Mesothelial cell of epicardium (in vitro differentiated cells): Measurements from ENCODE around the gene ASCC1. TPM values are rescaled to one million over a fixed set of nuclear protein-coding genes. Genes with fewer than 3 reads are reported as not detected.
"Not testable (repeated sequence)": the region's sequence is repeated elsewhere in the genome, so short reads cannot be mapped to it uniquely, and the experiment has no call there.

Source experiments
- DNase-seq, 2 experiments: peaks; one replicate each; pipeline ENCODE4 v3.0.0; 2021; ENCODE audit warnings: low spot score in 2 of 2; ENCODE audit not compliant: unreplicated experiment in 2 of 2
- H3K27ac Mint-ChIP-seq: 2 replicates; pipeline ENCODE4 v1.8.0; 2021; ENCODE audit warnings: mixed read lengths
- H3K27me3 Mint-ChIP-seq: 2 replicates; pipeline ENCODE4 v1.8.0; 2021; ENCODE audit warnings: low read depth, mixed read lengths
- H3K36me3 Mint-ChIP-seq: 2 replicates; pipeline ENCODE4 v1.8.0; 2021; ENCODE audit warnings: mixed read lengths
- H3K4me1 Mint-ChIP-seq: 2 replicates; pipeline ENCODE4 v1.8.0; 2021; ENCODE audit warnings: mixed read lengths
- H3K4me3 Mint-ChIP-seq: 2 replicates; pipeline ENCODE4 v1.8.0; 2021; ENCODE audit warnings: mild to moderate bottlenecking, moderate library complexity, mixed read lengths
- H3K9me3 Mint-ChIP-seq: 2 replicates; pipeline ENCODE4 v1.8.0; 2021; ENCODE audit warnings: mixed read lengths
- total RNA-seq: library from RNA; stranded (reverse); gene quantifications from 3 replicates; pipeline ENCODE4 v1.2.1, GENCODE V29; 2021
- TF ChIP-seq, protein P1 (sequence below): fragments of 200-600 bp; sonication (generic); IDR thresholded peaks from one replicate; pipeline ENCODE4 v1.5.0; 2021; ENCODE audit warnings: antibody characterized with exemption; ENCODE audit not compliant: unreplicated experiment

Gene ASCC1
- total RNA-seq, 1 donor from 2014 or later, result 36.6 TPM

DNA sequence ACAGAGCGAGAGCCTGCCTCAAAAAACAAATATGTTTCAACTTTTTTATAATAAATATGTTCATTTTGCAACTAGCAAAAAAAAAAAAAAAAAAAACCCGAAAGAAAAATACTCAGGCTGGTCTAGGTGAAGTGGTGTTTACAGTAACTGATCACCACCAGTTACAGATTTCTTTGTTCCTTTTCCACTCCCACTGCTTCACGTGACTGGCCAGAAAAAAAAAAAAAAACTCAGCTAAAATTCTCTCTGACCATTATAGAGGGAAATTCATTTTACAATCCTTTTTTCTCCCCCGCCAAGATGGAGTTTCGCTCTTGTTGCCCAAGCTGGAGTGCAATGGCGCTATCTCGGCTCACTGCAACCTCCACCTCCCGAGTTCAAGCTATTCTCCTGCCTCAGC lies 4.6 kb upstream of the ASCC1 start:
- Mint-ChIP-seq H3K4me1 (peaks cover 15% of the 10 kb centered on the region), H3K36me3 (peaks cover 8% of the 10 kb centered on the region), H3K9me3 (no peaks in the 10 kb centered on the region), H3K4me3 (no peak overlapping the region), H3K27ac (peak overlapping the region; percentile 30), H3K27me3 (no peaks in the 10 kb centered on the region)
- TF ChIP-seq, protein P1, sequence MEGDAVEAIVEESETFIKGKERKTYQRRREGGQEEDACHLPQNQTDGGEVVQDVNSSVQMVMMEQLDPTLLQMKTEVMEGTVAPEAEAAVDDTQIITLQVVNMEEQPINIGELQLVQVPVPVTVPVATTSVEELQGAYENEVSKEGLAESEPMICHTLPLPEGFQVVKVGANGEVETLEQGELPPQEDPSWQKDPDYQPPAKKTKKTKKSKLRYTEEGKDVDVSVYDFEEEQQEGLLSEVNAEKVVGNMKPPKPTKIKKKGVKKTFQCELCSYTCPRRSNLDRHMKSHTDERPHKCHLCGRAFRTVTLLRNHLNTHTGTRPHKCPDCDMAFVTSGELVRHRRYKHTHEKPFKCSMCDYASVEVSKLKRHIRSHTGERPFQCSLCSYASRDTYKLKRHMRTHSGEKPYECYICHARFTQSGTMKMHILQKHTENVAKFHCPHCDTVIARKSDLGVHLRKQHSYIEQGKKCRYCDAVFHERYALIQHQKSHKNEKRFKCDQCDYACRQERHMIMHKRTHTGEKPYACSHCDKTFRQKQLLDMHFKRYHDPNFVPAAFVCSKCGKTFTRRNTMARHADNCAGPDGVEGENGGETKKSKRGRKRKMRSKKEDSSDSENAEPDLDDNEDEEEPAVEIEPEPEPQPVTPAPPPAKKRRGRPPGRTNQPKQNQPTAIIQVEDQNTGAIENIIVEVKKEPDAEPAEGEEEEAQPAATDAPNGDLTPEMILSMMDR, result no peak
- no peak for DNase-seq

DNA sequence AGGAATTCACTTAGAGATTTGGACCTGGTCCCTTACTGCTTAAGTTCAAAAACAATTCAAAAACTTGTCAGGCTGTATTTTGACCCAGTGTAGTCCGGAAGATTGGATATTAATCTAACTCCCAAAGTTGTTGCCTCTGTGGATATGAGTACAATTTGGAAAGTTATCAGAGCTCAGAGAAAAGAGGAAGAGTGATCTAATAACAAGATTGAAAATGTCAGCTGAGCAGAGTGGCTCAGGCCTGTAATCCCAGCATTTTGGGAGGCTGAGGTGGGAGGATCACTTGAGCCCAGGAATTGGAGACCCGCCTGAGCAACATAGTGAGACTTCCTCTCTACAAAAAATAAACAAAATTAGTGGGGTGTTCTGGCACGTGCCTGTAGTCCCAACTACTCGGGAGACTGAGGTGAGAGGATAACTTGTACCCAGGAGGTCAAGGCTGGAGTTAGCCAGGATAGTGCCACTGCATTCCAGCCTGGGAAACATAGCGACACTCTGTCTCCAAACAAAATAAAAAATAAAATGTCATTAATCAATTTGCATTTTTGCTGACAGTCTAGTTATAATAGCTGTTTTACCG lies 3.2 kb upstream of the ASCC1 start:
- no peak for DNase-seq
- H3K4me3 Mint-ChIP-seq, result no peak overlapping the region
- H3K27ac Mint-ChIP-seq, result peak overlapping the region; percentile 35
- H3K27me3 Mint-ChIP-seq, result no peaks in the 10 kb centered on the region
- H3K4me1 Mint-ChIP-seq, result peaks cover 26% of the 10 kb centered on the region
- peaks cover 8% of the 10 kb centered on the region for H3K36me3 Mint-ChIP-seq
- no peaks in the 10 kb centered on the region for H3K9me3 Mint-ChIP-seq
- TF ChIP-seq, protein P1, result no peak

DNA sequence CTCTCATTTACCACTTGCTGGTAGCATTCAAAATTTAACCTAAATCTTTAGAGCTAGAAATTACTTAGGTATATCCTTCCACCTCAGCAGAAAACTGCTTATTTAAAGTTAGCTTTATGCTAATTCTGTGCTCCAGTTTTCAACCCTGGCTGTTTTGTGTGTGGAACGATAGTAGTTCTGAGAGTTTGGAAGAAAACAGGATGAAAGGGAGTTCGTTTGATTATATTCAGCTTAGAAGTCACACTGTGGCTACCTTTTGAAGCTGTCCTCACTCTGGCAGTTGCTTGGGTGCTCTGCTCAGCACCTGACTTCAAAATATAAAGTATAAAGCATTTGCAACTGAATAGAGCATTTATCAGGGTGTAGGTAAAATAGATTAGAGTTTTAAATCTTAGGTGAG lies 2.6 kb upstream of the ASCC1 start:
- no peak for DNase-seq

DNA sequence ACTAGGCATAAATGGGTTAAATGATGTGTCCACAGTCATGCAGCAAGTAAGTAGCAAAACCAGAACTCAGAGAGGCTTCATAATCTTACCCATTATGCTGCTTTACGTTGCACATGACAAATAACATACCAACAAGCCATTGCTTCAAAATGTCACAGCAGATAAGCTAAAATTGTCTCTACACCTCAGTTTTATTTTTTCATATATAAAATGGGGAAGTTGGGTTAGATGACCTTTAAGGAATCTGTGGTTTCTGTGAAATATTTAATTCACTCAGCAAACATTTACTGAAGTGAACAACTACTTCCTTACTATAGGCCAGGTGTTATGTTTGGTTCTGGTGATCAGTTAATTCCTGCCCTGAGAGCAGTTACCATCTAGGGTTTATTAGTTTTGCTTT lies 2.2 kb upstream of the ASCC1 start:
- DNase-seq, result no peak
- Mint-ChIP-seq H3K36me3 (peaks cover 6% of the 10 kb centered on the region), H3K4me3 (no peak overlapping the region), H3K4me1 (peaks cover 23% of the 10 kb centered on the region), H3K27me3 (no peaks in the 10 kb centered on the region), H3K27ac (peak overlapping the region; percentile 35), H3K9me3 (no peaks in the 10 kb centered on the region)
- TF ChIP-seq, protein P1, result no peak

More for the DNA sequence above, 2.6 kb upstream of the ASCC1 start:
- H3K27ac Mint-ChIP-seq, result peak overlapping the region; percentile 35
- peaks cover 6% of the 10 kb centered on the region for H3K36me3 Mint-ChIP-seq
- H3K4me3 Mint-ChIP-seq, result no peak overlapping the region
- H3K27me3 Mint-ChIP-seq, result no peaks in the 10 kb centered on the region
- TF ChIP-seq, protein P1, result no peak
- H3K4me1 Mint-ChIP-seq, result peaks cover 26% of the 10 kb centered on the region
- no peaks in the 10 kb centered on the region for H3K9me3 Mint-ChIP-seq

DNA sequence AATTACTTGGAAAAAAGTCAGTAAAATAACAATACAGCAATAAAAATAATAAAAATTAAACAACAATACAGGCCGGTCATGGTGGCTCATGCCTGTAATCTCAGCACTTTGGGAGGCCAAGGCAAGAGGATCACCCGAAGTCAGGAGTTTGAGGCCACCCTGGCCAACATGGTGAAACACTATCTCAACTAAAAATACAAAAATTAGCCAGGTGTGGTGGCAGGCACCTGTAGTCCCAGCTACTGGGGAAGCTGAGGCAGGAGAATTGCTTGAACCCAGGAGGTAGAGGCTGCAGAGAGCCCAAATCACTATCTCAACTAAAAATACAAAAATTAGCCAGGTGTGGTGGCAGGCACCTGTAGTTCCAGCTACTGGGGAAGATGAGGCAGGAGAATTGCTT lies 4.2 kb downstream of the ASCC1 start:
- H3K4me1 Mint-ChIP-seq, result peaks cover 19% of the 10 kb centered on the region
- H3K27ac Mint-ChIP-seq, H3K4me3 Mint-ChIP-seq, DNase-seq, H3K9me3 Mint-ChIP-seq, H3K27me3 Mint-ChIP-seq: not testable (repeated sequence)
- H3K36me3 Mint-ChIP-seq, result peaks cover 10% of the 10 kb centered on the region

DNA sequence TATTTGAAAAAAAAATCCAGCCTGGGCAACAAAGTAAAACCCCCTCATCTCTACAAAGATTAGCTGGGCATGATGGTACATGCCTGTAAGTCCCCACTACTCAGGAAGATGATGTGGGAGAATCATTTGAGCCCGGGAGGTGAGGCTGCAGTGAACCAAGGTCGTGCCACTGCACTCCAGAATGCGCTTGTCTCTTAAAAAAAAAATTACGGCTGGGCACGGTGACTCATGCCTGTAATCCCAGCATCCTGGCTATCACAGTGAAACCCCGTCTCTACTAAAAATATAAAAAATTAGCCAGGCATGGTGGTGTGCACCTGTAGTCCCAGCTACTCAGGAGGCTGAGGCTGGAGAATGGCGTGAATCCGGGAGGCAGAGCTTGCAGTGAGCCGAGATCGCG lies 4.7 kb downstream of the ASCC1 start:
- H3K36me3 Mint-ChIP-seq, result peaks cover 10% of the 10 kb centered on the region
- not testable (repeated sequence) for H3K9me3 Mint-ChIP-seq, DNase-seq, H3K27me3 Mint-ChIP-seq, H3K4me3 Mint-ChIP-seq, H3K27ac Mint-ChIP-seq
- H3K4me1 Mint-ChIP-seq, result peaks cover 16% of the 10 kb centered on the region

DNA sequence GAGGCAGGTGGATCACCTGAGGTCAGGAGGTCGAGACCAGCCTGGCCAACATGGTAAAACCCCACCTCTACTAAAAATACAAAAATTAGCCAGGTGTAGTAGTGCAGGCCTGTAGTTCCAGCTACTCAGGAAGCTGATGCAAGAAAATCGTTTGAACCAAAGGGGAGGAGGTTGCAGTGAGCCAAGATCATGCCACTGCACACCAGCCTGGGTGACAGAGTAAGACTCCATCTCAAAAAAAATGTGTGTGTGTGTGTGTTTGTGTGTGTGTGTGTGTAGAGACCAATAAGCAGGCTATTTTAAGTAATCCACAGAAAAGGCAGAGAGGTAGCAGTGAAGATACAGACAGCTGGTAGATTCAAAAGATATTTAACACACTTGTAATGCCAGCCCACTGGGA lies 7.5 kb downstream of the ASCC1 start:
- not testable (repeated sequence) for H3K27ac Mint-ChIP-seq, H3K27me3 Mint-ChIP-seq, H3K4me3 Mint-ChIP-seq, H3K4me1 Mint-ChIP-seq, DNase-seq, H3K9me3 Mint-ChIP-seq
- H3K36me3 Mint-ChIP-seq, result peaks cover 13% of the 10 kb centered on the region
